ENCODE measurements around the gene MLPH.

MLPH gene

GRCh38 chr2:237480556-237480955 lies 6.5 kb upstream of the MLPH start:
- DNase-seq (ENCODE audit: low read depth in 2 of 2): no peak

GRCh38 chr2:237480988-237481525 lies 6.0 kb upstream of the MLPH start:
- DNase-seq (ENCODE audit: low read depth in 2 of 2): no peak

DNA sequence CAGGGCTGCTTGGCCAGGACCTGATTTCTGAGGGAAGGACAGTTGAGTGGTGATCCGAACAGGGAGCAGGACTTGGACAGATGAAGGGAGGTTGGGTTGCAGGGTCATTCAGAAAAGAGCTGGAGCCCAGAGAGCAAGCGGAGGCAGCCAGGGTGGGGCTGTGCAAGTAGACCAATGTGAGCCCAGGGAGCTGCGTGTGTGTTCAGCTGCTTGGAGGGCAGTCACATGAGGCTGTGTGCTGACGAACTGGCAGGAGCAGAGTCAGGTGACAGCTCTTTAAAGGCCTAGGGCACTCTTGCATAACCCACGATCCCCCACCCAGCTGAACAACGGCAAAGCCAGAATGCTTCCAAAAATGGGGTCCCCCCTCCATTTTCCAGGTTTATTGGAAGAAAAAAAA lies 4.6 kb upstream of the MLPH start:
- no peak for DNase-seq (ENCODE audit: low read depth in 2 of 2)

DNA sequence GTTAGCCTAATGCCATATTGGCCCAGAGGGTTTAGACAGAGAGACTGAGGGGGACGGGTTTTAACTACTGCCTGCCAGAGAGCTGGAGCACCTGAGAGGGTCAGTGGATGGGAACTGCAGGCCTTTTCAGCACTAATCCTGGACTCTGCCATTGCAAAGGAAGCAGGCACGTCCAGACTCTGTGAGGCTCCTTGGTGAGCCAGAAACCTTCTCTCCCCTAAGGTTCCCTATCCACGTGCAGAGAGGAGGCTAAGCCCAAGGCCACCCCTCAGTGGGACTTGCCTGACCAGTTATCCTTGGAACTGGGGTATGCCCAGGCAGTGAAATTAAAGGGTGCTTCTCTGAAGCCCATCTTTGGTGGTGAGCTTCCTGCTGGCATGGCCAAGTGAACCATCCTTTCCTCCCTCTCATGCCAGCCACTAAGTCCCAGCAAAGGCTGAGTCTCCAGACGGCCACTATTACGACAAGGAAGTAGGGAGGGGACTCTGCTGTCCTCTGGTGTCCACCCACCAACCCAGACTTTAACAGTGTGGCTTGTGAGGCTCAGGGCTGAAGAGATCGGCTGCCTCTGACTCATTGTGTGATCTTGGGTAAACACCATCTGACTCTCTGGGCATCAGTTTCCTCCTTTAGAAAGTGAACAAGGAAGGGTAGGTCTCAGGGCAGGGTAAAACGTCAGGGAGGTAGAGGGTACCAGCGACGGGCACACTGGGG lies 3.9 kb upstream of the MLPH start:
- no peak for DNase-seq (ENCODE audit: low read depth in 2 of 2)

GRCh38 chr2:237485304-237485703 lies 1.7 kb upstream of the MLPH start:
- DNase-seq (ENCODE audit: low read depth in 2 of 2): no peak

GRCh38 chr2:237485844-237486243 lies 1.2 kb upstream of the MLPH start:
- no peak for DNase-seq (ENCODE audit: low read depth in 2 of 2)

DNA sequence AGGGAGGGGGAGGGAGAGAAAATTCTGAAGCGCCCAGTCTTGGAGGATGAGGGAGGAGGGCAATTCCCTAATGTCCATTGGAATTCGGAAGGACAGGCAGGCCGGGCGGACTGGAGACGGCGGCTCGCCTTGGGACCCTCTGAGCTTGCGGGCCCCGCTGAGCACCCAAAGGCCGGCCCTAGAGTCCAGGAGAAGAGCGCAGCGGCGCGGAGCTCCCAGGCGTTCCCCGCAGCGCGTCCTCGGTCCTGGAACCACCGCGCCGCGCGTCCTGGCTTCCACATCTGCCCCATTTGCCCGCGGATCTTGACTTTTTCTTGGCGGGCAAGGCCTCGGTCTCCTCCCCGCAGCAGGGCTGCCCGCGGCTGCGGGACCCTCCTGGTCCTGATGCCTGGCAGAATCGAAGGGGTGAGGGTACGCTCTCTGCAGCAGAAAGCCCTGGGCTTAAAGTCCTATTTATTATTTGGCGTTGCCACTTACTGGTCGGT lies 675 bp upstream of the MLPH start:
- no peak for DNase-seq (ENCODE audit: low read depth in 2 of 2)

DNA sequence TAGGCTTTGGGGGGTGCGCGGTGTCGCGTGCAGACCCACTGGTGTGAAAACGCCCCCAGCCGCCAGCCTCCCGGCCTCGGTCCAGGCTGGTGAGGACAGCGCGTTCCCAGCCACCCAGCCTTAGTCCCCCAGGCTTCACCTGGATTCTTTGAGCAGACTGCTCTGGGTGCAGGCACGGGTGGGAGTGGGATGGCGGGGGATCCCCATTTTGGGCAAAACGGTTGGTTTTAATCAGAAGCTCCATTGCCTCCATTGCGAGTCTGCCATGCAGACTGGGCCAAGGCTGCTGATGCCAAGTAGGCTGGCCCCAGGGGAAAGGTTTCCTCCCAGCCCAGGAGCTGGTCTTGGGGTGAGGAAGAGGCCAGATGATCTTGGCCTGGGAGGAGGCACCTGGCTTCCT lies 445 bp downstream of the MLPH start:
- DNase-seq (ENCODE audit: low read depth in 2 of 2): no peak

GRCh38 chr2:237488295-237488694 lies 1.2 kb downstream of the MLPH start:
- no peak for DNase-seq (ENCODE audit: low read depth in 2 of 2)

- no peak for DNase-seq (ENCODE audit: low read depth in 2 of 2)
These were observed 2.1 kb downstream of the MLPH start for GRCh38 chr2:237488901-237489860.

- no peak for DNase-seq (ENCODE audit: low read depth in 2 of 2)
These were observed 3.1 kb downstream of the MLPH start for GRCh38 chr2:237490009-237490711.

DNA sequence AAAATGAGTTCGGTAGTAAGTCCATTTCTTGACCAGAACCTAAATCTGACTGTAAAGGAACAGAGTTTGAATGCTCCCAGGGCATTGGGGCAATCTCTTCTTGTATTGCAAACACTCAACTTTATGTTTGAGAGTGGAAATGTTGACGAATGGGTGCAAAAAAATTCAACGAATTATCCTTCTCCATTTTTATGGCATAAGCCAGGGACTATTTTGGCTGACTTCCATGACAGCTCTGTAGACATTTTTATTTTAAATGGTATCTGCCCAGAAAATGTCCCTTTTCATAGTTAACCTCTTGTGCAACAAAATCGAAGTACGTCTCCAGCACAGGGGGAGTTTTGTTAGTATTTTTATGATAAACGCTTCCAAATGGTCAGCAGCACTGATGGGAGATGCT lies 3.7 kb downstream of the MLPH start:
- no peak for DNase-seq (ENCODE audit: low read depth in 2 of 2)

DNA sequence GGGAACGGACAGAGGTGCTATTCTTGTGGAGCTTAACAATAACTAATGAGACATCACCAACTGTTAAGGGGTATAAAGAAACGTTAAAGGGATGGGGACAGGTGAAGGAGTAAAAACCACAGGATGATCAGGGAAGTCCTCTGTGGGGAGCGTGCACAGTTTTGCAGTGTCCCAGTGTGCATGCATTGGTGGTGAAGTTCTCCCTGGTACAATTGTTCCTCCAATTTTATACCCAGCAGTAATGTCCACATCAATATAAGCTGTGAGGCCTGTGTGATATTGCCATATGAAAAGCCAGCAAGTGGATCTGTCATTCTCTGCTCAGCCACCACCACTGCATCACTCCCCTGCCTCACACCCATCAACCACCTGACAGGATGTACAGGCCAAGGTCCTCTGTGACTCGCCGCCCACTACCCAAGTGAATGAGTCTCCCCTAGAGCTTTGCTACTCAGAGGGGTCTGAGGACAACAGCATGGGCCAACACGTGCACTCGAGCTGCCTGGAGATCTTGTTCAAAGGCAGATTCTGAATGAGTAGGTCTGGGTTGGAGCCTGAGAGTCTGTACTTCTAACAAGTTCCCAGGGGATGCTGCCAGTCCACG lies 4.6 kb downstream of the MLPH start:
- no peak for DNase-seq (ENCODE audit: low read depth in 2 of 2)

GRCh38 chr2:237492137-237492890 lies 5.3 kb downstream of the MLPH start:
- no peak for DNase-seq (ENCODE audit: low read depth in 2 of 2)

DNA sequence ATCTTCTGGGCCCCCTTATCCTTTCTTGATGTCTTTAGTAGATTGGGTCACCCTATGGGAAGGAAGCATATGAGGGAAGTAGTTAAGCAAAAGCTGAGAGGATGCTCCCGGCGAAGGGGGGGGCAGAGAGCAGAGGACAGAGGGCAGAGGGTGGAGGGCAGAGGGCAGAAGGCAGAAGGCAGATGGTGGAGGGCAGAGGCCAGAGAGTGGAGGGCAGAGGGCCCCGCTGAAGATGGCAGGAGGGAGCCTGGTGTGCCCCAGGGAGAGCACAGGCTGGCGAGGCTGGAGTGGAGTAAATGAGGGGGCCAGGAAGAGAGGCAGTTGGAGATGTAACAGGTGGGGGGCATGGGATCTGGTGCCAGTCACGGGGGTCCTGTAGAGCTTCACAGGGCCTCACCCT lies 7.0 kb downstream of the MLPH start:
- no peak for DNase-seq (ENCODE audit: low read depth in 2 of 2)

DNA sequence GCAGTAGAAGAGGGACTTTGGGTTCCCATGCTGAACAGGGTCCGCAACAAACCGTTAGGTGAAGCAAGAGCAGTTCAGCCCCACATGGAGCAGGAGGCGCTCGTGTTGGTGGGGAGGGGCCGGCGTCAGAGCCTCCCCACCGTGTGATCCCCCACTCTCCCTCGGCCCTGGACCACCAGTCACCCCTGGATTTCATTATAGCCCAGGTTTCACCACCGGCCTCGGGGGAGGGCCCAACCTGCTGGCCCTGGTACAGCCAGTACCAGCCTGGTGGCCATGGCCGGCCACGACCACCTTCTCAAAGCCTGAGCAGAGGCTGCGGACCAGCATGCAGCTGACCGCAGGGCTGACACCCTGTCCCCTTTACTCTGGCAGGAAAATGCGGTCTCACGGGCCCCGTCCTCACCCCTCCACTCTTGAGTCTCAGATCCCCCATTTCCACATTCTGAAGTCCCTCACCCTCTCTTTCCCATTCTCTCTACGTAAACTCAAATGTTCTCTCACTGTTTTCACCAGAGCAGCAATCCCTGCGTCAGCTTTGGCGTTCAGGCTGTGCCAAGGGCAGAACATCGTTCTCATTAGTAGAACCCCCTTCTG lies 8.6 kb downstream of the MLPH start:
- DNase-seq (ENCODE audit: low read depth in 2 of 2): no peak

- DNase-seq (ENCODE audit: low read depth in 2 of 2): no peak
These were observed 9.4 kb downstream of the MLPH start for GRCh38 chr2:237496428-237496827.

- DNase-seq (ENCODE audit: low read depth in 2 of 2): no peak
These were observed 10.2 kb downstream of the MLPH start for GRCh38 chr2:237497009-237497837.

- no peak for DNase-seq (ENCODE audit: low read depth in 2 of 2)
These were observed 10.8 kb downstream of the MLPH start for GRCh38 chr2:237497838-237498186.

DNA sequence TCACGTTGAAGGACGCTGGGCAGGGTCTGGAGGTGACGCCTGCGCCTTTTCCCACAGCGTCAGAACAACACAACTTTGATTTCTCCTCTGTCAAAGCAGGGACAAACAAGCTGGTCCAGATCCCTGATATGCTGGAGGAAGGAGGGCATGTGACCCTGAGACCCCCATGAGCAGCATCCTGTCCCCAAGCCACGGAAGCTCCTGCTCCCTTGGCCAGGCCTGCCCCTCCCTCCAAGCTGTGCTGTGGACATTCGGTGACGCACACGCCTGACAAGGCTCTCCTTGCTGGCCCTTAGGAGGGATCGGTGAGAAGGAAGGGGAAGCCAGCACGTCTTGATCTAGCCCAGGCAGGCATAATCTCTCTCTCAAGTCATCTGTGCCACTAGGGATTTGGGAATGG lies 11.3 kb downstream of the MLPH start:
- no peak for DNase-seq (ENCODE audit: low read depth in 2 of 2)
